HepG2 (cell line): ENCODE results near the gene BMP8B.

Source experiments
- SMYD3 ChIP-seq: sonication (generic); formaldehyde crosslinking; IDR thresholded peaks from 2 replicates; pipeline ENCODE4 v1.8.1; 2023; ENCODE audit warnings: mild to moderate bottlenecking, missing genetic modification reagents
- YY1 ChIP-seq: IDR thresholded peaks from 2 replicates; pipeline ENCODE4 v1.6.1; 2011; ENCODE audit warnings: low read length, low read depth, moderate library complexity, mild to moderate bottlenecking; ENCODE audit not compliant: insufficient read depth, insufficient replicate concordance
- ZNF253 ChIP-seq: sonication (generic); formaldehyde crosslinking; IDR thresholded peaks from 2 replicates; pipeline ENCODE4 v1.8.0; 2022; ENCODE audit warnings: mild to moderate bottlenecking, missing genetic modification reagents, borderline replicate concordance
- ZNF337 ChIP-seq: sonication (generic); formaldehyde crosslinking; IDR thresholded peaks from 2 replicates; pipeline ENCODE4 v1.5.1; 2020; ENCODE audit warnings: missing genetic modification reagents, low read depth, mild to moderate bottlenecking, borderline replicate concordance
- TF ChIP-seq, protein P1 (sequence below): sonication (generic); formaldehyde crosslinking; IDR thresholded peaks from 2 replicates; pipeline ENCODE4 v1.5.0; 2020; ENCODE audit warnings: mild to moderate bottlenecking, missing genetic modification reagents, moderate library complexity

DNA sequence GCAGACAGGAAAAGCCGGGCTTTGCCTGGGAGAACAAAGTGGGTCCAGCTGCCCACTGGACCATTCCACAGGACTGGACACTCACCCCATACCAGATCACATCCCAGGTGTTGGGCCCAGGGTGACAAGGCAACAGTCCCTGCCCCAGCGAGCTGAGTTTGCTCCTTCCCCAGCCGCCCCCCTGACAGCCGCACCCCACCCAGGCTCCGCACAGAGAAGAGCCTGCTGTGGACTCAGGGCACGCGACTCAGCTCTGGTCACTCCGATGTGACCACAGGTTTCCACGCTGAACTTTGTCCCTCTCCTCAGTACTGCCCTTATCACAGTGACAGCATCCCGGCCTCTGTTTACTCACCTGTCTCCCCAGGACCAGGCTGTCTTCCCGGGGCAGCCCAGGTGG lies 1.2 kb downstream of the BMP8B start:
- TF ChIP-seq SMYD3, result no peak
- no peak for TF ChIP-seq YY1
- TF ChIP-seq, protein P1, sequence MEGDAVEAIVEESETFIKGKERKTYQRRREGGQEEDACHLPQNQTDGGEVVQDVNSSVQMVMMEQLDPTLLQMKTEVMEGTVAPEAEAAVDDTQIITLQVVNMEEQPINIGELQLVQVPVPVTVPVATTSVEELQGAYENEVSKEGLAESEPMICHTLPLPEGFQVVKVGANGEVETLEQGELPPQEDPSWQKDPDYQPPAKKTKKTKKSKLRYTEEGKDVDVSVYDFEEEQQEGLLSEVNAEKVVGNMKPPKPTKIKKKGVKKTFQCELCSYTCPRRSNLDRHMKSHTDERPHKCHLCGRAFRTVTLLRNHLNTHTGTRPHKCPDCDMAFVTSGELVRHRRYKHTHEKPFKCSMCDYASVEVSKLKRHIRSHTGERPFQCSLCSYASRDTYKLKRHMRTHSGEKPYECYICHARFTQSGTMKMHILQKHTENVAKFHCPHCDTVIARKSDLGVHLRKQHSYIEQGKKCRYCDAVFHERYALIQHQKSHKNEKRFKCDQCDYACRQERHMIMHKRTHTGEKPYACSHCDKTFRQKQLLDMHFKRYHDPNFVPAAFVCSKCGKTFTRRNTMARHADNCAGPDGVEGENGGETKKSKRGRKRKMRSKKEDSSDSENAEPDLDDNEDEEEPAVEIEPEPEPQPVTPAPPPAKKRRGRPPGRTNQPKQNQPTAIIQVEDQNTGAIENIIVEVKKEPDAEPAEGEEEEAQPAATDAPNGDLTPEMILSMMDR, result no peak
- TF ChIP-seq ZNF253, result no peak
- no peak for TF ChIP-seq ZNF337 (CRISPR knock-in tag)
